CD8-positive, alpha-beta memory T cell (primary cell): ENCODE data around the gene ACY1. TPM values are rescaled to one million over a fixed set of nuclear protein-coding genes. Genes with fewer than 3 reads are reported as not detected.

Experiments used
- CTCF ChIA-PET: fragments of 350-600 bp; sonication (Branson Sonifier 250); formaldehyde crosslinking; loops from one replicate; lab custom pipeline; 2021; ENCODE audit warnings: antibody characterized with exemption; lab: Charles Lee
- POLR2A ChIA-PET: fragments of 350-600 bp; sonication (Branson Sonifier 250); formaldehyde crosslinking; loops from one replicate; lab custom pipeline; 2021; ENCODE audit warnings: antibody characterized with exemption; lab: Charles Lee
- DNase-seq, 5 donors: peaks; one replicate each; pipeline versions ENCODE4 v3.0.0 to v3.0.0-alpha.2; 2020 to 2022; ENCODE audit warnings: mixed read lengths in 1 of 5
- H3K27ac ChIP-seq: one replicate; pipeline ENCODE4 v1.7.0; 2013; ENCODE audit warnings: low read depth, mild to moderate bottlenecking, low read length, moderate library complexity
- H3K27me3 ChIP-seq: 2 replicates; pipeline ENCODE4 v1.7.0; 2013; ENCODE audit warnings: low read length, mild to moderate bottlenecking; ENCODE audit not compliant: insufficient read depth, poor library complexity, severe bottlenecking
- H3K36me3 ChIP-seq: 2 replicates; pipeline ENCODE4 v1.7.0; 2013; ENCODE audit warnings: mild to moderate bottlenecking, low read length, moderate library complexity; ENCODE audit not compliant: insufficient read depth
- H3K4me1 ChIP-seq: 2 replicates; pipeline ENCODE4 v1.7.0; 2013; ENCODE audit warnings: mild to moderate bottlenecking, low read length, moderate library complexity; ENCODE audit not compliant: insufficient read depth
- H3K4me3 ChIP-seq: 2 replicates; pipeline ENCODE4 v1.7.0; 2013; ENCODE audit warnings: mild to moderate bottlenecking, low read length
- H3K9me3 ChIP-seq: 2 replicates; pipeline ENCODE4 v1.7.0; 2013; ENCODE audit warnings: mild to moderate bottlenecking, low read length
- H3K27ac Mint-ChIP-seq, 8 donors: one replicate each; pipeline ENCODE4 v1.8.0; 2020 to 2021; ENCODE audit warnings: mixed read lengths in 8 of 8, mild to moderate bottlenecking in 6 of 8, inconsistent platforms in 3 of 8, moderate library complexity in 3 of 8
- H3K27me3 Mint-ChIP-seq, 2 donors: one replicate each; pipeline ENCODE4 v1.8.0; 2020 to 2021; ENCODE audit warnings: mixed read lengths in 2 of 2, mild to moderate bottlenecking in 1 of 2, moderate library complexity in 1 of 2
- H3K36me3 Mint-ChIP-seq, 3 donors: one replicate each; pipeline ENCODE4 v1.8.0; 2020 to 2021; ENCODE audit warnings: mixed read lengths in 3 of 3, inconsistent platforms in 1 of 3, mild to moderate bottlenecking in 1 of 3
- H3K4me1 Mint-ChIP-seq, 3 donors: one replicate each; pipeline ENCODE4 v1.8.0; 2020 to 2021; ENCODE audit warnings: mixed read lengths in 3 of 3, inconsistent platforms in 1 of 3, mild to moderate bottlenecking in 1 of 3
- H3K4me3 Mint-ChIP-seq, 7 donors: one replicate each; pipeline ENCODE4 v1.8.0; 2020 to 2021; ENCODE audit warnings: mixed read lengths in 7 of 7, mild to moderate bottlenecking in 6 of 7, moderate library complexity in 4 of 7, inconsistent platforms in 2 of 7
- H3K9me3 Mint-ChIP-seq, 5 donors: one replicate each; pipeline ENCODE4 v1.8.0; 2020 to 2022; ENCODE audit warnings: mixed read lengths in 5 of 5, mild to moderate bottlenecking in 3 of 5, moderate library complexity in 2 of 5, inconsistent platforms in 1 of 5
- polyA plus RNA-seq: library from polyadenylated mRNA; unstranded; fragments of 300-500 nt; fragmentation: Illumina TruSeq; gene quantifications from one replicate; pipeline ENCODE4 v1.2.3, GENCODE V29; 2021
- total RNA-seq, 2 experiments: library from RNA; stranded (reverse); gene quantifications; one replicate each; pipeline ENCODE4 v1.2.3, GENCODE V29; 2021

Gene ACY1
- total and polyA plus RNA-seq, 3 experiments from 2014 or later: 13.8 to 49.0 (median 46.1) TPM

DNA sequence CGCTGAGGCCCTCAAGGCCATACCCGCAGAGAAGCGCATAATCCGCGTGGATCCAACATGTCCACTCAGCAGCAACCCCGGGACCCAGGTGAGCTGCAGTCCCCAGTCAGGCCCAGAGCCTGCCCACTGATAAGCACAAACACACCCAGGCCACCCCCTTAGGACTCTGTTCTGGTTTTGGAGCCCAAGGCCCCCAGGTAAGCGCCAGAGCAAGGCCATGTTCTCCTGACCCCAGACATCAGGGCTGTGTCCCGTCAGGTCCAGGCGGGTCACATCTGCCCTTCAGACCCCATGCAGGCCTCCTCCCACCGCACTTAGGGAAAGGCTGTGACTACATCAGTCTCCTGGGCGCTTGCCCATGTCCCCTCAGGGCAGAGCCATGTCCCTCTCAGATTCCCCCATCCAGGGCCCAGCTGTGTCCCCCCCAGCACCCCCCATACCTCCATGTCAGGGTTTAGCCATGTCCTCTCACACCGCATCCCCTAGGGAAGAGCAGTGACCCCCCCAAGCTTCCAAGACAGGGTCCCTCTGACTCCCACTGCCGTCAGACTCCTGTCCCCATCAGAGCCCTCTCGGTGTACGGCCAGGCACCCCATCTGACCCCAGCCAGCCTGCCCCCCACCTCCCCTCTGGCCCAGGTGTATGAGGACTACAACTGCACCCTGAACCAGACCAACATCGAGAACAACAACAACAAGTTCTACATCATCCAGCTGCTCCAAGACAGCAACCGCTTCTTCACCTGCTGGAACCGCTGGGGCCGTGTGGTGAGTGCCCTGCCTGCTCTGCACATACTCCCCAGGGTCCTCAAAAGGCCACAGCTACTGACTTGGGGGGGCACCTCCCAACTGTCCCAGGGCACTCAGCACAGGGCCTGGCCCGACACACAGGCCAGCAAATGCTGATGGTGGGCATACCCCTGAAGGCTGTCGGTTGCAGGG is 39.6 kb upstream of the ACY1 start:
- H3K27ac ChIP-seq: no peak overlapping the region
- Mint-ChIP-seq H3K4me3 (peak overlapping the region; percentile 24 to 89 (median 34)), H3K27ac (peak overlapping the region in 6 of 8 donors; percentile 38 to 92 (median 74)), H3K9me3 (no peaks in the 10 kb centered on the region), H3K4me1 (peaks cover 21 to 44% (median 27%) of the 10 kb centered on the region in 3 donors), H3K36me3 (peaks cover 0 to 17% (median 4%) of the 10 kb centered on the region in 3 donors), H3K27me3 (no peaks in the 10 kb centered on the region)
- H3K27me3 ChIP-seq: no peaks in the 10 kb centered on the region
- H3K9me3 ChIP-seq: no peaks in the 10 kb centered on the region
- no peak for DNase-seq
- no peaks in the 10 kb centered on the region for H3K36me3 ChIP-seq
- no peak overlapping the region for H3K4me3 ChIP-seq
- CTCF ChIA-PET: interaction anchor here (1.0 to 6.2 kb wide), 10 partner anchors 10 to 247 kb away, joined by 3 to 65 read pairs (median 6); partner anchors contain the start of genes ABHD14A, ABHD14B, ACY1 and RPL29
- POLR2A ChIA-PET: interaction anchor here (0.5 to 1.7 kb wide), 4 partner anchors 24 to 1842 kb away, joined by 3 to 7 read pairs (median 6); partner anchors contain the start of genes ABHD14B and RPL29
- H3K4me1 ChIP-seq: peaks cover 30% of the 10 kb centered on the region

DNA sequence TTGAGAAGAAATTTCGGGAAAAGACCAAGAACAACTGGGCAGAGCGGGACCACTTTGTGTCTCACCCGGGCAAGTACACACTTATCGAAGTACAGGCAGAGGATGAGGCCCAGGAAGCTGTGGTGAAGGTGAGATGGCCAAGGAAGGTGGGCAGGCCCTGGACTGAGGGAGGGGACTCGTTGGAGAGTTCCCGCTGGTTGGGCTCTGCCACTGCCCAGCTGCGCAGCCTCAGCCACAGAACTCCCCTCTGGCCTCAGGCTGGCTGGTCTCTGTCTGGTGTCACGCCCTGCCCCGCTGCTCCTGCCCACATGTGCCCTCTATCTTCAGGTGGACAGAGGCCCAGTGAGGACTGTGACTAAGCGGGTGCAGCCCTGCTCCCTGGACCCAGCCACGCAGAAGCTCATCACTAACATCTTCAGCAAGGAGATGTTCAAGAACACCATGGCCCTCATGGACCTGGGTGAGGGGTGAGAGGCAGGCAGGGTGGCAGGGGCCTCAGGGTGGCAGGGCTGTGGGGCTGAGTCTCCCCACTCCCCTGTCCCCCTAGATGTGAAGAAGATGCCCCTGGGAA is 38.8 kb upstream of the ACY1 start:
- Mint-ChIP-seq H3K36me3 (peaks cover 0 to 11% (median 4%) of the 10 kb centered on the region in 3 donors), H3K27ac (no peak overlapping the region), H3K4me1 (peaks cover 16 to 38% (median 21%) of the 10 kb centered on the region in 3 donors), H3K27me3 (no peaks in the 10 kb centered on the region), H3K4me3 (peak overlapping the region in 2 of 7 donors; percentile 48 to 59), H3K9me3 (no peaks in the 10 kb centered on the region)
- CTCF ChIA-PET: interaction anchor here (1.2 to 6.2 kb wide), 2 partner anchors 28 to 246 kb away, joined by 3 to 65 read pairs; partner anchors contain the start of genes ABHD14A and ABHD14B
- Histone ChIP-seq H3K27ac (no peak overlapping the region), H3K4me3 (no peak overlapping the region), H3K9me3 (no peaks in the 10 kb centered on the region), H3K36me3 (no peaks in the 10 kb centered on the region), H3K27me3 (no peaks in the 10 kb centered on the region), H3K4me1 (peaks cover 30% of the 10 kb centered on the region)
- DNase-seq: no peak
- POLR2A ChIA-PET: interaction anchor here (0.5 kb wide), 1 partner anchor 1843 kb away, joined by 4 read pairs; no protein-coding TSS in a partner anchor

DNA sequence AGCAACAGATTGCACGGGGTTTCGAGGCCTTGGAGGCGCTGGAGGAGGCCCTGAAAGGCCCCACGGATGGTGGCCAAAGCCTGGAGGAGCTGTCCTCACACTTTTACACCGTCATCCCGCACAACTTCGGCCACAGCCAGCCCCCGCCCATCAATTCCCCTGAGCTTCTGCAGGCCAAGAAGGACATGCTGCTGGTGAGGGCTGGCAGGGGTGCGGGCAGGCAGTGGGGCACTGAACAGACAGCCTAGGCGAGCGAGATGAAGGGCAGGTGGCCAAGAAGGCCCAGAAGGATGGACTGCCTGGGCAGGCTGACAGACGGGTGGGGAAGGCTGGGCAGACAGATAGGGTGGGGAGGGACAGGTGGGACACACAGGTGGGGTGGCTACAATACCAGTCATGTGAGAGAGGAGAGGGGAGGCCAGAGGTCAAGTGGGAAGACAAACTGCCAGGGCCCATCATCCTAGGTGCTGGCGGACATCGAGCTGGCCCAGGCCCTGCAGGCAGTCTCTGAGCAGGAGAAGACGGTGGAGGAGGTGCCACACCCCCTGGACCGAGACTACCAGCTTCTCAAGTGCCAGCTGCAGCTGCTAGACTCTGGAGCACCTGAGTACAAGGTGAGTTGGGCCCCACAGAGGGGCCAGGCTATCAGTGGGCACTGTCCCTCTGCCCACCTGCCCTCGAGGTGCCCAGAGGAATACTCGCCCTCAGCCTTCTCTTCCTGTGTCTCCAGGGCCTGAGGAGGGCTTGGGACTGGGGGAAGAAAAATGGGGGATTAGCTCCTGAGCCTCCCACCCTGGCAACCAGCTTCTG is 38.1 kb upstream of the ACY1 start:
- H3K36me3 ChIP-seq: no peaks in the 10 kb centered on the region
- Mint-ChIP-seq H3K4me1 (peaks cover 16 to 33% (median 17%) of the 10 kb centered on the region in 3 donors), H3K27me3 (no peaks in the 10 kb centered on the region), H3K9me3 (no peaks in the 10 kb centered on the region), H3K4me3 (no peak overlapping the region), H3K27ac (no peak overlapping the region), H3K36me3 (peaks cover 0 to 11% (median 4%) of the 10 kb centered on the region in 3 donors)
- POLR2A ChIA-PET: no interaction called here
- CTCF ChIA-PET: interaction anchor here (1.0 to 6.2 kb wide), 3 partner anchors 10 to 246 kb away, joined by 3 to 65 read pairs (median 3); partner anchors contain the start of genes ABHD14A, ABHD14B and GPR62
- DNase-seq: no peak
- H3K4me1 ChIP-seq: peaks cover 24% of the 10 kb centered on the region
- no peak overlapping the region for H3K4me3 ChIP-seq
- H3K27me3 ChIP-seq: no peaks in the 10 kb centered on the region
- H3K27ac ChIP-seq: no peak overlapping the region
- no peaks in the 10 kb centered on the region for H3K9me3 ChIP-seq

DNA sequence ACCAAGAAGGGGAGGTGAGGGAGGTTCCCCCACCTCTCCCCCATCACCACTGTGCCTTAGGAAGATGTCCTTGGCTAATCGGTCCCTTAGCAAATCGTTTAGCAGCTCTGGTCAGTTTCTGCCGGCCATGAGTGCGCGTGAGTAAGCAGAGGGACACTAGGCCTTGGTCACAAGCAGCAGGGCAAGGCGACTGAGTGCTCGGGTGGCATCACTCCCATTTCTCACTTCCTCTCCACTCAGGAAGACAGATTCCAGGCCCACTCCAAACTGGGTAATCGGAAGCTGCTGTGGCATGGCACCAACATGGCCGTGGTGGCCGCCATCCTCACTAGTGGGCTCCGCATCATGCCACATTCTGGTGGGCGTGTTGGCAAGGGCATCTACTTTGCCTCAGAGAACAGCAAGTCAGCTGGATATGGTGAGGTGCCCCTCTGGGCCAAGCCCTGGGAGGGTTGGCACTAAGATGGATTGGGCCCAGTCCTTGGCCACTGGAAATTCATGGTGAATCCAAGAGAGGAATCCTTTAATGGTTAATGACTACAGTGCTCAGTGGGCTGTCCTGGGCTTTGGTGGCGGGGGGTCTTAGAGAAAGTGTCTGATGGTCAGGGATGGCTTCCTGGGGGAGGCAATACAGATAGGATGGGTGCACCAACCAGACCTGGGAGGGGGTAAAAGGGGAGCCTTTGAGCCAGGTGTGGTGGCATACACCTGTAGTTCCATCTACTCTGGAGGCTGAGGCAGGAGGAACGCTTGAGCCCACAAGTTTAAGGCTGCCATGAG is 37.2 kb upstream of the ACY1 start:
- peak overlapping the region in 1 of 7 donors; percentile 19 for H3K4me3 Mint-ChIP-seq
- Histone ChIP-seq H3K27me3 (no peaks in the 10 kb centered on the region), H3K9me3 (no peaks in the 10 kb centered on the region), H3K4me1 (peaks cover 15% of the 10 kb centered on the region), H3K4me3 (no peak overlapping the region), H3K36me3 (no peaks in the 10 kb centered on the region), H3K27ac (no peak overlapping the region)
- ChIA-PET POLR2A (no interaction called here), CTCF (interaction anchor here (1.0 to 6.2 kb wide), 2 partner anchors 9 to 26 kb away, joined by 3 to 65 read pairs; partner anchors contain the start of genes ABHD14A, ABHD14B and GPR62)
- peaks cover 7 to 24% (median 9%) of the 10 kb centered on the region in 3 donors for H3K4me1 Mint-ChIP-seq
- peaks cover 0 to 2% of the 10 kb centered on the region in 2 donors for H3K27me3 Mint-ChIP-seq
- no peak overlapping the region for H3K27ac Mint-ChIP-seq
- H3K9me3 Mint-ChIP-seq: no peaks in the 10 kb centered on the region
- DNase-seq: peak in 1 of 5 donors; percentile 28
- H3K36me3 Mint-ChIP-seq: peaks cover 0 to 8% (median 4%) of the 10 kb centered on the region in 3 donors

DNA sequence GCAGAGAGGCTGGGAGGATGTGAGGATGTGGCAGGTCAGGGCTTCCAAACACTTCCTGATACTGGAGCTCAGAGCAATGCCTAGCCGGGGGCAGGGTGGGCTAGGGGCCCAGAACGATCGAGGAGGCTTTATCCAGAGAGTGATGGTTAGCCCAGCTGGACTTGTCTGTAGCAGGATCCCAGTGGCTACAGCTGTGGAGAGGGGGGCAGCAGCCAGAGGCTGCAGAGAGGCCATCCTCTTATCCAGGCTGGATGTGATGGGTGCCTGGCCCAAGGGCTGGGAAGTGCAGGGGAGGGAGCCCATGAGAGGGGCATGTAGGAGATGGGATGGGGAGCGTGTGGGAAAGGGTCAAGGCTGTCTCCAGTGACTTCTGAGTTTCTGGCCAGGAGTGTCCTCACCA is 36.5 kb upstream of the ACY1 start:
- Mint-ChIP-seq H3K4me1 (peaks cover 5 to 18% (median 6%) of the 10 kb centered on the region in 3 donors), H3K36me3 (peaks cover 0 to 6% (median 4%) of the 10 kb centered on the region in 3 donors), H3K27me3 (peaks cover 0 to 2% of the 10 kb centered on the region in 2 donors), H3K9me3 (no peaks in the 10 kb centered on the region), H3K4me3 (no peak overlapping the region), H3K27ac (no peak overlapping the region)
- Histone ChIP-seq H3K4me3 (no peak overlapping the region), H3K27me3 (no peaks in the 10 kb centered on the region), H3K9me3 (no peaks in the 10 kb centered on the region), H3K36me3 (no peaks in the 10 kb centered on the region), H3K27ac (no peak overlapping the region), H3K4me1 (peaks cover 12% of the 10 kb centered on the region)
- ChIA-PET CTCF (interaction anchor here (6.2 kb wide), 1 partner anchor 26 kb away, joined by 65 read pairs; the partner anchor contains the start of genes ABHD14A and ABHD14B), POLR2A (no interaction called here)
- DNase-seq: peak in 1 of 5 donors; percentile 22

DNA sequence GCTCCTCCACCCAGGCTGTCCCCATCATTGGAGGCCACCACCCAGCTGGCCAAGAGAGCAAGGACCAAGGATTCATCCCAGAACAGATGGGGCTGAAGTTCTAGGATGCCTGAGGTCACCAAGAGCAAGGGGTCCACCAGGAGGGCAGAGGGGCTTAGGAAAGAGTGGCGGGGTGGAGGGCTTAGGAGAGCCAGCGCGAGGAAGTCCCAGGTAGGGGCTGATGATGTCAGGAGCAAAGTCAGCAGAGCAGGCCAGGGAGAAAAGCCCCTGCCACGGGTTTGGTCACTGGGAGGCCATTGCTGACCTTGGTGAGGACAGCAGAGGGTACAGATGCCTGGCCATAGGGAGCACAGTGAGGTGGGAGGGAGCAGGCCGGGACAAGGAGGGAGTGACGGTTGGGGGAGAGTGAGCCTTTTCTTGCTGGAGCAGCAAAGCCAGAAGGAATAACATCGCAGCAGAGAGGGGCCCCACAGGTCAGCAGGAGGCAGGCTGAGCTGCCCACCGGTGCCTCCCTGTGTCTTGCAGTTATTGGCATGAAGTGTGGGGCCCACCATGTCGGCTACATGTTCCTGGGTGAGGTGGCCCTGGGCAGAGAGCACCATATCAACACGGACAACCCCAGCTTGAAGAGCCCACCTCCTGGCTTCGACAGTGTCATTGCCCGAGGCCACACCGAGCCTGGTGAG is 36.0 kb upstream of the ACY1 start:
- Histone ChIP-seq H3K9me3 (no peaks in the 10 kb centered on the region), H3K4me1 (peaks cover 12% of the 10 kb centered on the region), H3K4me3 (no peak overlapping the region), H3K36me3 (no peaks in the 10 kb centered on the region), H3K27ac (no peak overlapping the region), H3K27me3 (no peaks in the 10 kb centered on the region)
- Mint-ChIP-seq H3K27me3 (peaks cover 2 to 3% of the 10 kb centered on the region in 2 donors), H3K4me1 (peaks cover 3 to 13% (median 6%) of the 10 kb centered on the region in 3 donors), H3K9me3 (no peaks in the 10 kb centered on the region), H3K4me3 (no peak overlapping the region), H3K36me3 (peaks cover 0 to 4% (median 4%) of the 10 kb centered on the region in 3 donors), H3K27ac (peak overlapping the region in 1 of 8 donors; percentile 22)
- DNase-seq: peak in 1 of 5 donors; percentile 46
- CTCF ChIA-PET: interaction anchor here (6.2 kb wide), 1 partner anchor 25 kb away, joined by 65 read pairs; the partner anchor contains the start of genes ABHD14A and ABHD14B
- POLR2A ChIA-PET: no interaction called here
